Endothelial cell of umbilical vein (primary cell): Measurements from ENCODE around the gene RBPJL. TPM values are rescaled to one million over a fixed set of nuclear protein-coding genes. Genes with fewer than 3 reads are reported as not detected.

Source experiments
- BruUV-seq: library from RNA; stranded (reverse); fragments of 400-500 nt; replicated peaks from 2 replicates; lab custom pipeline; 2021; lab: Mats Ljungman, UMichigan
- CTCF ChIA-PET: fragments of 300-600, 350-600 bp; sonication (Branson Sonifier 250); formaldehyde crosslinking; loops from one replicate; lab custom pipeline; 2021; ENCODE audit warnings: antibody characterized with exemption, inconsistent platforms; lab: Charles Lee
- POLR2A ChIA-PET: fragments of 300-600, 350-600 bp; sonication (Branson Sonifier 250); formaldehyde crosslinking; loops from one replicate; lab custom pipeline; 2021; ENCODE audit warnings: antibody characterized with exemption, inconsistent platforms; lab: Charles Lee
- DNase-seq: peaks from one replicate; pipeline ENCODE4 v3.0.0-alpha.2; 2011; ENCODE audit warnings: low read depth, low spot score
- FAIRE-seq: peaks from 2 replicates; lab custom pipeline; 2011; peaks lifted over from hg19 to GRCh38; lab: Jason Lieb, UNC
- H2AFZ ChIP-seq: 2 replicates; pipeline ENCODE4 v1.6.0; 2012; ENCODE audit warnings: low read depth, low read length, control low read depth, inconsistent platforms
- H3K27ac ChIP-seq: 2 replicates; pipeline ENCODE4 v1.5.1; 2011; ENCODE audit warnings: low read depth, mild to moderate bottlenecking, control low read depth, low read length, moderate library complexity; ENCODE audit not compliant: insufficient read depth
- H3K27me3 ChIP-seq, 2 experiments: 2 replicates each; pipeline versions ENCODE4 v1.6.0 to v1.6.1; 2011; ENCODE audit warnings: low read length in 2 of 2, mixed read lengths in 1 of 2; ENCODE audit not compliant: control insufficient read depth in 2 of 2, insufficient read depth in 2 of 2
- H3K36me3 ChIP-seq, 2 experiments: 2 replicates in 1 of 2; 3 replicates in 1 of 2; pipeline ENCODE4 v1.5.1; 2011; ENCODE audit warnings: low read length in 2 of 2, mild to moderate bottlenecking in 1 of 2, moderate library complexity in 1 of 2; ENCODE audit not compliant: control insufficient read depth in 2 of 2, insufficient read depth in 2 of 2; ENCODE audit errors: extremely low read depth in 1 of 2
- H3K4me1 ChIP-seq: 3 replicates; pipeline ENCODE4 v1.5.1; 2011; ENCODE audit warnings: mild to moderate bottlenecking, low read length; ENCODE audit not compliant: control insufficient read depth, insufficient read depth; ENCODE audit errors: extremely low read depth
- H3K4me2 ChIP-seq: 2 replicates; pipeline ENCODE4 v1.6.1; 2011; ENCODE audit warnings: low read length, control low read depth, mixed read lengths; ENCODE audit not compliant: insufficient read depth
- H3K4me3 ChIP-seq, 3 experiments: fragments of 200-600 bp in 1 of 3; sonication (generic), shearing (Covaris generic) in 1 of 3; replicated peaks in 1 of 3; 2 replicates each; pipeline ENCODE4 v1.5.1; 2011 to 2016; ENCODE audit warnings: control low read depth in 3 of 3, low read length in 3 of 3, mild to moderate bottlenecking in 2 of 3, inconsistent platforms in 1 of 3, low read depth in 1 of 3, moderate library complexity in 1 of 3; ENCODE audit not compliant: insufficient read depth in 1 of 3
- H3K79me2 ChIP-seq: 2 replicates; pipeline ENCODE4 v1.6.0; 2012; ENCODE audit warnings: low read length, inconsistent platforms; ENCODE audit not compliant: control insufficient read depth, insufficient read depth
- H3K9ac ChIP-seq: replicated peaks from 2 replicates; pipeline ENCODE3; 2011; ENCODE audit warnings: low read length, control low read depth; ENCODE audit not compliant: insufficient read depth; ENCODE audit errors: extremely low read depth
- H3K9me1 ChIP-seq: replicated peaks from 3 replicates; pipeline ENCODE4 v1.6.0; 2011; ENCODE audit warnings: mild to moderate bottlenecking, low read length; ENCODE audit not compliant: control insufficient read depth, insufficient read depth; ENCODE audit errors: extremely low read depth
- H3K9me3 ChIP-seq: replicated peaks from 2 replicates; pipeline ENCODE4 v1.5.1; 2012; ENCODE audit warnings: low read length, inconsistent platforms; ENCODE audit not compliant: control insufficient read depth, insufficient read depth
- H4K20me1 ChIP-seq: replicated peaks from 2 replicates; pipeline ENCODE3; 2011; ENCODE audit warnings: mild to moderate bottlenecking, low read length; ENCODE audit not compliant: control insufficient read depth, insufficient read depth; ENCODE audit errors: extremely low read depth
- EZH2 ChIP-seq: IDR thresholded peaks from 2 replicates; pipeline ENCODE4 v1.6.1; 2012; ENCODE audit warnings: borderline replicate concordance, low read depth, mild to moderate bottlenecking, moderate library complexity, low read length, inconsistent platforms; ENCODE audit not compliant: severe bottlenecking
- FOS ChIP-seq: IDR thresholded peaks from 2 replicates; pipeline ENCODE4 v1.6.1; 2011; ENCODE audit warnings: mild to moderate bottlenecking, low read length, moderate library complexity, borderline replicate concordance; ENCODE audit not compliant: insufficient read depth
- GATA2 ChIP-seq: IDR thresholded peaks from 2 replicates; pipeline ENCODE4 v1.7.0; 2011; ENCODE audit warnings: low read depth, mild to moderate bottlenecking, moderate library complexity, mixed read lengths, low read length; ENCODE audit not compliant: insufficient read length, insufficient read depth
- JUN ChIP-seq: IDR thresholded peaks from 2 replicates; pipeline ENCODE4 v1.6.1; 2011; ENCODE audit warnings: borderline replicate concordance, low read depth; ENCODE audit not compliant: insufficient read length, insufficient read depth
- MYC ChIP-seq: IDR thresholded peaks from one replicate; pipeline ENCODE4 v1.6.1; 2011; ENCODE audit warnings: mild to moderate bottlenecking, low read depth, low read length
- POLR2A ChIP-seq: IDR thresholded peaks from 2 replicates; pipeline ENCODE4 v1.6.1; 2012; ENCODE audit warnings: low read depth, mild to moderate bottlenecking, control low read depth, low read length
- POLR2AphosphoS5 ChIP-seq: IDR thresholded peaks from 2 replicates; pipeline ENCODE4 v1.6.1; 2012; ENCODE audit warnings: low read depth, mild to moderate bottlenecking, control low read depth, low read length, moderate library complexity; ENCODE audit not compliant: insufficient read depth
- dilution Hi-C: fragments of 300-500 bp; cut with MboI; formaldehyde crosslinking; loops from one replicate; pipeline ENCODE4 v1.15.0; 2019; ENCODE audit warnings: low sequenced_read_pairs; ENCODE audit not compliant: extremely low pct_ligation_motif_present
- intact Hi-C: fragments of 100-400 bp; cut with micrococcal nuclease; formaldehyde crosslinking; loops from one replicate; pipeline ENCODE4 v1.10.0; 2022
- polyA plus RNA-seq, 4 experiments: library from polyadenylated mRNA; depleted of rRNA in 3 of 4; stranded (reverse) in 3 of 4; unstranded in 1 of 4; fragments of >200 nt; gene quantifications; 2 replicates each; pipeline versions ENCODE4 v1.2.1 to v1.2.3, GENCODE V29; 2011 to 2012; ENCODE audit warnings: missing spikeins in 1 of 4
- total RNA-seq: library from RNA; stranded (reverse); gene quantifications from 2 replicates; pipeline ENCODE4 v1.2.3, GENCODE V29; 2021
- TF ChIP-seq, protein P1 (sequence below): IDR thresholded peaks from 2 replicates; pipeline ENCODE4 v1.6.1; 2011; ENCODE audit not compliant: insufficient read depth, insufficient read length
- TF ChIP-seq, protein P2 (sequence below), 2 donors: IDR thresholded peaks; 1 replicate in 1 of 2; 2 replicates in 1 of 2; pipeline ENCODE4 v1.5.1; 2011; ENCODE audit warnings: low read length in 2 of 2, mild to moderate bottlenecking in 2 of 2, moderate library complexity in 2 of 2, control low read depth in 1 of 2, inconsistent platforms in 1 of 2, low read depth in 1 of 2; ENCODE audit not compliant: insufficient read depth in 1 of 2; ENCODE audit errors: extremely low read depth in 1 of 2

RBPJL gene
- total and polyA plus RNA-seq, 2 donors (not counting 3 experiments of a cell fraction or from before 2014, with no cell fraction given), result not detected

DNA sequence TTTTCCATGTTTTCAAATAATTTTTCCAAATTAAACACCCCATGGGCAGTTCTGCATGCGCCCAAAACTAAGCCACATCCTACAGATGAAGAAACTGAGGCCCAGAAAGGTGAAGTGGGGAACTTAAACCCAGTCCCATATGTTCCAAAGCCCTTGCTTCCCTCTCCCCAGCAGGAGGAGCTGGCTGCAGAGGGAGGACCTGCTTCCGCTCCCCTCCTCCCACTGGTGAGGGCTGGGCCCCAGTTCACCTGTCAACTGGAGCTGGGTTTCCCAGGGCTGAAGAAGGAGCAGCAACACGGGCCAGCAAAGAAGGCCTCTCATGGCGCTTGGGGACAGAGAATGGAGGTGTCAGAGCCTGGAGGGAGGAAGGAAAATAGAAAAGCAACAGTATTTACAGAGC, 1.4 kb upstream of the RBPJL start:
- Histone ChIP-seq H3K4me1 (no peaks in the 10 kb centered on the region), H2AFZ (no peak overlapping the region), H3K9ac (no peak overlapping the region), H3K4me2 (no peak overlapping the region), H4K20me1 (no peaks in the 10 kb centered on the region), H3K79me2 (no peaks in the 10 kb centered on the region), H3K9me1 (no peaks in the 10 kb centered on the region), H3K36me3 (no peaks in the 10 kb centered on the region), H3K27me3 (peaks cover 15 to 26% of the 10 kb centered on the region in 2 experiments), H3K27ac (no peak overlapping the region), H3K9me3 (no peaks in the 10 kb centered on the region), H3K4me3 (no peak overlapping the region)
- BruUV-seq, result no TSS peak
- no peak for FAIRE-seq
- DNase-seq, result no peak
- intact Hi-C loops, result no loop called here
- POLR2A ChIA-PET, result interaction anchor here (0.6 kb wide), 1 partner anchor 18 kb away, joined by 5 read pairs; no protein-coding TSS in a partner anchor
- TF ChIP-seq FOS, result no peak
- TF ChIP-seq JUN, result no peak
- TF ChIP-seq POLR2A, result no peak
- TF ChIP-seq EZH2, result no peak
- no peak for TF ChIP-seq MYC
- dilution Hi-C loops, result no loop called here
- CTCF ChIA-PET, result interaction anchor here (0.6 to 1.2 kb wide), 5 partner anchors 11 to 466 kb away, joined by 3 to 12 read pairs (median 8); no protein-coding TSS in a partner anchor

GRCh38 chr20:45307076-45307640, 518 bp downstream of the RBPJL start:
- Histone ChIP-seq H3K79me2 (no peaks in the 10 kb centered on the region), H3K27me3 (peaks cover 15 to 28% of the 10 kb centered on the region in 2 experiments), H3K4me2 (no peak overlapping the region), H3K4me1 (no peaks in the 10 kb centered on the region), H2AFZ (no peak overlapping the region), H3K4me3 (no peak overlapping the region), H3K36me3 (no peaks in the 10 kb centered on the region), H3K9me3 (no peaks in the 10 kb centered on the region), H4K20me1 (no peaks in the 10 kb centered on the region), H3K9ac (no peak overlapping the region), H3K27ac (no peak overlapping the region), H3K9me1 (no peaks in the 10 kb centered on the region)
- FAIRE-seq (no peak), DNase-seq (no peak)
- TF ChIP-seq JUN (no peak), POLR2AphosphoS5 (no peak), EZH2 (no peak), MYC (no peak), POLR2A (no peak), FOS (no peak), GATA2 (no peak)
- TF ChIP-seq, protein P1, sequence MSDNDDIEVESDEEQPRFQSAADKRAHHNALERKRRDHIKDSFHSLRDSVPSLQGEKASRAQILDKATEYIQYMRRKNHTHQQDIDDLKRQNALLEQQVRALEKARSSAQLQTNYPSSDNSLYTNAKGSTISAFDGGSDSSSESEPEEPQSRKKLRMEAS, result no peak
- TF ChIP-seq, protein P2, sequence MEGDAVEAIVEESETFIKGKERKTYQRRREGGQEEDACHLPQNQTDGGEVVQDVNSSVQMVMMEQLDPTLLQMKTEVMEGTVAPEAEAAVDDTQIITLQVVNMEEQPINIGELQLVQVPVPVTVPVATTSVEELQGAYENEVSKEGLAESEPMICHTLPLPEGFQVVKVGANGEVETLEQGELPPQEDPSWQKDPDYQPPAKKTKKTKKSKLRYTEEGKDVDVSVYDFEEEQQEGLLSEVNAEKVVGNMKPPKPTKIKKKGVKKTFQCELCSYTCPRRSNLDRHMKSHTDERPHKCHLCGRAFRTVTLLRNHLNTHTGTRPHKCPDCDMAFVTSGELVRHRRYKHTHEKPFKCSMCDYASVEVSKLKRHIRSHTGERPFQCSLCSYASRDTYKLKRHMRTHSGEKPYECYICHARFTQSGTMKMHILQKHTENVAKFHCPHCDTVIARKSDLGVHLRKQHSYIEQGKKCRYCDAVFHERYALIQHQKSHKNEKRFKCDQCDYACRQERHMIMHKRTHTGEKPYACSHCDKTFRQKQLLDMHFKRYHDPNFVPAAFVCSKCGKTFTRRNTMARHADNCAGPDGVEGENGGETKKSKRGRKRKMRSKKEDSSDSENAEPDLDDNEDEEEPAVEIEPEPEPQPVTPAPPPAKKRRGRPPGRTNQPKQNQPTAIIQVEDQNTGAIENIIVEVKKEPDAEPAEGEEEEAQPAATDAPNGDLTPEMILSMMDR (IDR thresholded peaks at IDR 0.05; ENCODE audit: extremely low read depth in 1 of 2, insufficient read depth in 1 of 2, low read depth in 1 of 2, low read length in 2 of 2), result no peak
- dilution Hi-C loops (no loop called here), intact Hi-C loops (loop anchor here (1.0 kb wide), 1 partner anchor 464 kb away; no protein-coding TSS in a partner anchor)
- CTCF ChIA-PET, result interaction anchor here (1.0 kb wide), 1 partner anchor 130 kb away, joined by 4 read pairs; no protein-coding TSS in a partner anchor
- BruUV-seq, result no TSS peak
- POLR2A ChIA-PET, result no interaction called here
